Osteoblast (primary cell): ENCODE data around the gene CACNA2D3. TPM values are rescaled to one million over a fixed set of nuclear protein-coding genes. Genes with fewer than 3 reads are reported as not detected.

ENCODE experiments used
- DNase-seq: peaks from one replicate; pipeline ENCODE4 v3.0.0; 2011; ENCODE audit warnings: low spot score, mixed read lengths; ENCODE audit not compliant: insufficient read length; ENCODE audit errors: missing footprints
- H2AFZ ChIP-seq: 2 replicates; pipeline ENCODE4 v1.6.0; 2011; ENCODE audit warnings: mild to moderate bottlenecking, low read length
- H3K27ac ChIP-seq: 2 replicates; pipeline ENCODE4 v1.5.1; 2011; ENCODE audit warnings: mild to moderate bottlenecking, low read depth, low read length, moderate library complexity
- H3K27me3 ChIP-seq: 2 replicates; pipeline ENCODE4 v1.6.0; 2012; ENCODE audit warnings: mild to moderate bottlenecking, control low read depth, inconsistent platforms, low read length, moderate library complexity; ENCODE audit not compliant: insufficient read depth
- H3K36me3 ChIP-seq: 2 replicates; pipeline ENCODE4 v1.5.1; 2011; ENCODE audit warnings: mild to moderate bottlenecking, low read length, control low read depth, moderate library complexity; ENCODE audit not compliant: insufficient read depth
- H3K4me1 ChIP-seq: 2 replicates; pipeline ENCODE4 v1.5.1; 2011; ENCODE audit warnings: mild to moderate bottlenecking, low read length, control low read depth, moderate library complexity; ENCODE audit not compliant: insufficient read depth
- H3K4me2 ChIP-seq: 2 replicates; pipeline ENCODE4 v1.6.0; 2011; ENCODE audit warnings: mild to moderate bottlenecking, low read length; ENCODE audit not compliant: insufficient read depth
- H3K4me3 ChIP-seq: fragments of 200-600 bp; sonication (generic); 3 replicates; pipeline ENCODE4 v1.5.1; 2012; ENCODE audit warnings: mild to moderate bottlenecking, low read length, inconsistent platforms; ENCODE audit not compliant: insufficient read depth
- H3K79me2 ChIP-seq: 2 replicates; pipeline ENCODE4 v1.6.0; 2012; ENCODE audit warnings: mild to moderate bottlenecking, low read length, control low read depth, inconsistent platforms; ENCODE audit not compliant: insufficient read depth
- H3K9me3 ChIP-seq: 2 replicates; pipeline ENCODE4 v1.5.1; 2011; ENCODE audit warnings: low read depth, low read length, control low read depth
- H4K20me1 ChIP-seq: 2 replicates; pipeline ENCODE4 v1.6.0; 2012; ENCODE audit warnings: mild to moderate bottlenecking, low read length, control low read depth; ENCODE audit not compliant: insufficient read depth
- total RNA-seq: library from RNA; depleted of rRNA; stranded (reverse); fragments of >200 nt; gene quantifications from 2 replicates; pipeline ENCODE4 v1.2.3, GENCODE V29; 2012
- TF ChIP-seq, protein P1 (sequence below): IDR thresholded peaks from 2 replicates; pipeline ENCODE4 v1.5.1; 2011; ENCODE audit warnings: mild to moderate bottlenecking, low read depth, low read length, moderate library complexity; ENCODE audit errors: extremely low read depth

CACNA2D3 gene
- total RNA-seq, 1 donor = 0.36 TPM

DNA sequence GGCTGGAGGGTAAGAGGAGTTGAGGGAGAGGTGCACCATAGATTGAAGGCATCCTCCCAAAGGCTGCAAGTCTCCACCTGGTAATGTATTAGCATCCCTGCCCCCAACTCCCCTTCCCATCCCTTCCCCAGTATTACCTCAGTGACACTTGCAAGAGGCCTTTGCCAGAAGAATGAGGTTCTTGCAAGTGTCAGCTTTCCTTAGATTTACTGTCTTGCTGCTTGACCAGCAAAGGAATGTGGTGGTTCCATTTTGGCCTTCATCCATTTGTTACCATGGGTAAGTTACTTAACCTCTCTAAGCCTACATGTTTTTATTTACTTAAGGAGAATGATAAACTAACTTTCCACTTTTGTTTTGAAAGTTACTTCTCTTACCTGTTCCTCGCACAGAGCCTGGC, 696.6 kb downstream of the CACNA2D3 start:
- Histone ChIP-seq H3K27ac (no peak overlapping the region), H3K36me3 (no peaks in the 10 kb centered on the region), H3K79me2 (no peaks in the 10 kb centered on the region), H3K9me3 (no peaks in the 10 kb centered on the region), H3K27me3 (peaks cover under 1% of the 10 kb centered on the region), H3K4me2 (no peak overlapping the region), H2AFZ (no peak overlapping the region), H3K4me1 (no peaks in the 10 kb centered on the region), H3K4me3 (no peak overlapping the region), H4K20me1 (no peaks in the 10 kb centered on the region)
- no peak for DNase-seq
- TF ChIP-seq, protein P1, sequence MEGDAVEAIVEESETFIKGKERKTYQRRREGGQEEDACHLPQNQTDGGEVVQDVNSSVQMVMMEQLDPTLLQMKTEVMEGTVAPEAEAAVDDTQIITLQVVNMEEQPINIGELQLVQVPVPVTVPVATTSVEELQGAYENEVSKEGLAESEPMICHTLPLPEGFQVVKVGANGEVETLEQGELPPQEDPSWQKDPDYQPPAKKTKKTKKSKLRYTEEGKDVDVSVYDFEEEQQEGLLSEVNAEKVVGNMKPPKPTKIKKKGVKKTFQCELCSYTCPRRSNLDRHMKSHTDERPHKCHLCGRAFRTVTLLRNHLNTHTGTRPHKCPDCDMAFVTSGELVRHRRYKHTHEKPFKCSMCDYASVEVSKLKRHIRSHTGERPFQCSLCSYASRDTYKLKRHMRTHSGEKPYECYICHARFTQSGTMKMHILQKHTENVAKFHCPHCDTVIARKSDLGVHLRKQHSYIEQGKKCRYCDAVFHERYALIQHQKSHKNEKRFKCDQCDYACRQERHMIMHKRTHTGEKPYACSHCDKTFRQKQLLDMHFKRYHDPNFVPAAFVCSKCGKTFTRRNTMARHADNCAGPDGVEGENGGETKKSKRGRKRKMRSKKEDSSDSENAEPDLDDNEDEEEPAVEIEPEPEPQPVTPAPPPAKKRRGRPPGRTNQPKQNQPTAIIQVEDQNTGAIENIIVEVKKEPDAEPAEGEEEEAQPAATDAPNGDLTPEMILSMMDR = no peak

DNA sequence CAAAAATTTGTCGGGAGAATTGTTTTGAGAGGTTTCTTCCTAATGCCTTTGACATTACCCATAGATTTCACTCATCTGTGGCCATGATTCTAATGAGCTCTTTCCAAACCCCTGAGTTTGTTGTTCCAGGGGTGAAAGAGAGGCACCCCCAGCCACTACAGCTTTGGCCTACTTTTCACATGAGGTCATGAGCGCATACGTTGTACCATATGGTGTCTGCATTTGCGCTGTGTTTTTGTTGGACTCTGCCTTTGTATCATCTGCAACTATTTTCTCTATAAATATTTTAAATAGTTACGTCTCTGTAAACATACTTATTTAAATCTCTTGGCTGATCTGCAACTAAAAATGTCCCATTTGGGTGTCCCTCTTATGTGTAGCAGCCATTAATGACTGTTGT, 697.6 kb downstream of the CACNA2D3 start:
- H4K20me1 ChIP-seq = no peaks in the 10 kb centered on the region
- no peak overlapping the region for H3K27ac ChIP-seq
- no peaks in the 10 kb centered on the region for H3K36me3 ChIP-seq
- TF ChIP-seq, protein P1 = no peak
- H3K9me3 ChIP-seq = no peaks in the 10 kb centered on the region
- peaks cover 3% of the 10 kb centered on the region for H3K27me3 ChIP-seq
- no peak overlapping the region for H3K4me3 ChIP-seq
- no peak overlapping the region for H2AFZ ChIP-seq
- H3K4me2 ChIP-seq = no peak overlapping the region
- H3K79me2 ChIP-seq = no peaks in the 10 kb centered on the region
- no peaks in the 10 kb centered on the region for H3K4me1 ChIP-seq
- no peak for DNase-seq

DNA sequence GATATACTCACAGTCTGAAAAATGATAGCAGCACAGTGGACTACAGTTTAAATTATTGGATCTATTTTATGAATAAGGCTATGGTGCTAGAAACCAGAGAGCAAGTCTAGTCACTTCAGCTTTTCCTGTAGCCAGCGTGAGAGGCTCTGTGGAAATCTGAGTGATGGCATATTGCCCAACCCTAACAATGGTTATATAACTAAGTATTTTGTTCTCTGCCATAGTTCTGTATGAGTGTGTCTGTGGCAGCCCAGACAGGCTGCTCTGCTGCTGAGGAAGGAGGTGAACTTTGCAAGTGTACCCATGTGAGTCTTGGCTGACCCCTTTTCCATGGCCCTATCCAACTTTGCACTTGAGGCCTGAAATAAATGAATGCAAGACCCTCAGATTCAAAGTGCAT, 699.9 kb downstream of the CACNA2D3 start:
- Histone ChIP-seq H3K4me3 (no peak overlapping the region), H3K27ac (no peak overlapping the region), H3K79me2 (no peaks in the 10 kb centered on the region), H3K4me1 (no peaks in the 10 kb centered on the region), H2AFZ (no peak overlapping the region), H3K36me3 (no peaks in the 10 kb centered on the region), H4K20me1 (no peaks in the 10 kb centered on the region), H3K27me3 (peaks cover 3% of the 10 kb centered on the region), H3K9me3 (no peaks in the 10 kb centered on the region), H3K4me2 (no peak overlapping the region)
- DNase-seq = no peak
- TF ChIP-seq, protein P1 = no peak

DNA sequence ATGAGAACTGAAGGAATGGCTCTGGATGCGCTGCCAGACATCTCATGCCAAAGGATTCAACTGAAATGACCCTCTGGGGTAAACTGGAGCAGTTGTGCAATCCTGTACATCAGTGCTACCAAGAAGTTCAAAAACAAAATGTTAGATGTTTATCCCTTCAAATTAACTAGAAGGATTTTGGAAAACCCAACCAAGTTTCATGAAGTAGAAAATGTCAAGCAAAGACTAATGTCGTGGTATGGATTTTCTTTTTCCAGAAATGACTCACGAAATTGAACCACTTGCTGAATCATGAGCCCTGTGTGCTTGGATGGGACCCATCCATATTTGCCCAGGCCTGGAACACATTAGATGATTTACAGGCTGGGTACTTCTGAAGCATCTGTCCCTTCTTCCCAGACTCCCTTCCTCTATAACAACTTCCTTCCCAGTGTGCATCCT, 703.9 kb downstream of the CACNA2D3 start:
- Histone ChIP-seq H3K4me3 (no peak overlapping the region), H3K79me2 (no peaks in the 10 kb centered on the region), H2AFZ (no peak overlapping the region), H3K27me3 (peaks cover 3% of the 10 kb centered on the region), H3K36me3 (no peaks in the 10 kb centered on the region), H3K9me3 (no peaks in the 10 kb centered on the region), H3K27ac (no peak overlapping the region), H3K4me2 (no peak overlapping the region), H3K4me1 (no peaks in the 10 kb centered on the region), H4K20me1 (no peaks in the 10 kb centered on the region)
- TF ChIP-seq, protein P1 = no peak
- no peak for DNase-seq
